ENCODE results near the gene PPP1R1C. TPM values are rescaled to one million over a fixed set of nuclear protein-coding genes. Genes with fewer than 3 reads are reported as not detected.

PPP1R1C gene
- total RNA-seq, 4 donors from 2014 or later: not detected

DNA sequence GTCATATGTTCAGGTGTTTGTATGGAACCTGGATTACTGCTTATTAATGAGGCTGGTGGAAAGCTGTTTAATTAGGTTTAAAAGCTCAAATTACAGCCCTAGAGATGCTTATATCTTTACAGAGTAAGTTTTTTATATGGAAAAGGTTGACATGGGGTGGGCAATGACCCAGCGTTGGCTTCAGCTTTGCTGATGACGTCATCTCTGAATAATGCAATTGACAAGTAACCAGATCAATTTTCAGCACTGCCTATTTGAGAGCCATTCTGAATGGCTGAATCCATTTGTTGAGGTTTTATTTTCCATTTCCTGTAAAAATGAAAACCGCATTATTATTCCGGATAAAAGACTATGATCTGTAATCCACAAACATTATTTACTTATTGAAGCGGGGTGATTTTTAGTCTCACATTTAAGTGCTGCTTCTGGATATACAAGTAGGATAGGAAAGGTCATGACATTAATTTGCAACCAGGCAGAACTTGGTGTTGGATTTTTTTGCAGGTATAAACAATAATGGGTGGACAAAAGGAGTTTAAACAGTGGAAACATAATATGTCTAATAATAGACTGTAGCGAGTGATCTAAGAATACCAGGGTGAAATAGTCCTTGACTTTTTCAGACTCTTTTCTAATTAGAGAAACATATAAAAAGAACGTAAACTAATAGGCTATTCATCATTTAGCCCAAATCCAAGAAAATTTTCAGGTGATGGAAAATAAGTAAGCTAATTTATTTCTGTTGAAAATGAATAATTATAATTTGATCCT, 2.7 kb downstream of the PPP1R1C start:
- H3K27ac ChIP-seq: peak overlapping the region; percentile 50 to 74 (median 56)
- intact Hi-C loops (cut with DNase I; ENCODE audit: low total_unique reads) (no loop called here), in situ Hi-C loops (cut with MboI; ENCODE audit: low sequenced_read_pairs in 4 of 4) (no loop called here)
- no peaks in the 10 kb centered on the region for H3K9me3 ChIP-seq
- no peak for DNase-seq
- H3K4me1 ChIP-seq: peaks cover 25 to 40% of the 10 kb centered on the region in 2 donors
- no peaks in the 10 kb centered on the region for H3K36me3 ChIP-seq
- peak; percentile 26 to 64 for ATAC-seq
- TF ChIP-seq POLR2A (IDR thresholded peaks at IDR 0.05): no peak
- TF ChIP-seq, protein P1, sequence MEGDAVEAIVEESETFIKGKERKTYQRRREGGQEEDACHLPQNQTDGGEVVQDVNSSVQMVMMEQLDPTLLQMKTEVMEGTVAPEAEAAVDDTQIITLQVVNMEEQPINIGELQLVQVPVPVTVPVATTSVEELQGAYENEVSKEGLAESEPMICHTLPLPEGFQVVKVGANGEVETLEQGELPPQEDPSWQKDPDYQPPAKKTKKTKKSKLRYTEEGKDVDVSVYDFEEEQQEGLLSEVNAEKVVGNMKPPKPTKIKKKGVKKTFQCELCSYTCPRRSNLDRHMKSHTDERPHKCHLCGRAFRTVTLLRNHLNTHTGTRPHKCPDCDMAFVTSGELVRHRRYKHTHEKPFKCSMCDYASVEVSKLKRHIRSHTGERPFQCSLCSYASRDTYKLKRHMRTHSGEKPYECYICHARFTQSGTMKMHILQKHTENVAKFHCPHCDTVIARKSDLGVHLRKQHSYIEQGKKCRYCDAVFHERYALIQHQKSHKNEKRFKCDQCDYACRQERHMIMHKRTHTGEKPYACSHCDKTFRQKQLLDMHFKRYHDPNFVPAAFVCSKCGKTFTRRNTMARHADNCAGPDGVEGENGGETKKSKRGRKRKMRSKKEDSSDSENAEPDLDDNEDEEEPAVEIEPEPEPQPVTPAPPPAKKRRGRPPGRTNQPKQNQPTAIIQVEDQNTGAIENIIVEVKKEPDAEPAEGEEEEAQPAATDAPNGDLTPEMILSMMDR (IDR thresholded peaks at IDR 0.05 in 4 of 5, conservative IDR thresholded peaks at IDR 0.05 in 1 of 5): no peak
- peak overlapping the region in 1 of 4 donors; percentile 23 for H3K4me3 ChIP-seq
- no peaks in the 10 kb centered on the region for H3K27me3 ChIP-seq

GRCh38 chr2:181989099-181989498, 3.4 kb downstream of the PPP1R1C start:
- Histone ChIP-seq H3K27me3 (no peaks in the 10 kb centered on the region), H3K27ac (peak overlapping the region; percentile 50 to 74 (median 56)), H3K4me3 (no peak overlapping the region), H3K36me3 (no peaks in the 10 kb centered on the region), H3K9me3 (no peaks in the 10 kb centered on the region), H3K4me1 (peaks cover 25 to 40% of the 10 kb centered on the region in 2 donors)
- intact Hi-C loops (cut with DNase I; ENCODE audit: low total_unique reads) (no loop called here), in situ Hi-C loops (cut with MboI; ENCODE audit: low sequenced_read_pairs in 4 of 4) (no loop called here)
- TF ChIP-seq, protein P1 (IDR thresholded peaks at IDR 0.05 in 4 of 5, conservative IDR thresholded peaks at IDR 0.05 in 1 of 5): no peak
- TF ChIP-seq POLR2A (IDR thresholded peaks at IDR 0.05): no peak
- DNase-seq (no peak), ATAC-seq (no peak)

DNA sequence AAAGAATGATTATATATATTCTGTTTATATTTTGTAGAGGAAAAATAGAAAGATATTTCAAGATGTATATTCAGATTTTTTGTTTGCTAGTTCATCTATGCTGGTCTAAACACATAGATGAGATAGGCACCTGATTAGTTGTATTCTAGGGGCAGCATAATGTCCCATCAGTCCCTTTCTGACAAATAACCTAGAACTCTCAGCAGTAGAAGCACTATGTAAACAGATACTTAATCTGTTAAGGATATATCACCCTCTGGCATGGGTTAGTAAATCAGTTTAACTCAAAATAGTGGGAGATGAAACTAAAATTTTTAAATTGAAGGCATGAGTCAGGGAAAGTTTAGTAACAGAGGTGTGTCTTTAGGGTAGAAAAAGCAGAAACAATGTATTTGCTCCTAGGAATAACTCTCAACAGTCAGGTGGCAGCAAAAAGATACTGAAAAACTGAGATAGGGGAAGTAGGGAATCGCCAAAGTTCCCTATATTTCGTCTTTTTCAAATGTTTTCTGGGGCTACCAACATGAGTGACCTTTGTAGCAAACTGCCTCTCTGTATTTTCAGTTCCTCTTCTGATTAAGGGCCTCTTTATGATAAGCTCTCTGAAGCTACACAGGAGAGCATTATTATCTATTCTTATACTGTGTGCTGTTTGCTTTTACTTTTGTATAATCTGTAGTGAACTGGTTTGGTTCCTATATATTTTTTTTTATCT, 5.7 kb downstream of the PPP1R1C start:
- Histone ChIP-seq H3K4me1 (peaks cover 15 to 26% of the 10 kb centered on the region in 2 donors), H3K27ac (peak overlapping the region in 1 of 4 donors; percentile 23), H3K9me3 (no peaks in the 10 kb centered on the region), H3K36me3 (no peaks in the 10 kb centered on the region), H3K27me3 (no peaks in the 10 kb centered on the region), H3K4me3 (no peak overlapping the region)
- in situ Hi-C loops (cut with MboI; ENCODE audit: low sequenced_read_pairs in 4 of 4) (no loop called here), intact Hi-C loops (cut with DNase I; ENCODE audit: low total_unique reads) (loop anchor here (10.0 kb wide), 1 partner anchor 73 kb away; no protein-coding TSS in a partner anchor)
- TF ChIP-seq, protein P1 (IDR thresholded peaks at IDR 0.05 in 4 of 5, conservative IDR thresholded peaks at IDR 0.05 in 1 of 5): peak in 1 of 5 experiments; percentile 5
- no peak for TF ChIP-seq POLR2A (IDR thresholded peaks at IDR 0.05)
- ATAC-seq (no peak), DNase-seq (no peak)

- Histone ChIP-seq H3K4me3 (no peak overlapping the region), H3K4me1 (peaks cover 11 to 21% of the 10 kb centered on the region in 2 donors), H3K9me3 (no peaks in the 10 kb centered on the region), H3K36me3 (no peaks in the 10 kb centered on the region), H3K27ac (no peak overlapping the region), H3K27me3 (no peaks in the 10 kb centered on the region)
- intact Hi-C loops (cut with DNase I; ENCODE audit: low total_unique reads): loop anchor here (10.0 kb wide), 1 partner anchor 72 kb away; no protein-coding TSS in a partner anchor
- DNase-seq (no peak), ATAC-seq (no peak)
- in situ Hi-C loops (cut with MboI; ENCODE audit: low sequenced_read_pairs in 4 of 4): no loop called here
- TF ChIP-seq, protein P1 (IDR thresholded peaks at IDR 0.05 in 4 of 5, conservative IDR thresholded peaks at IDR 0.05 in 1 of 5): no peak
- TF ChIP-seq POLR2A (IDR thresholded peaks at IDR 0.05): no peak
Observed at GRCh38 chr2:181992776-181993175, 7.1 kb downstream of the PPP1R1C start.
